ENCODE measurements around the gene GDI1. TPM values are rescaled to one million over a fixed set of nuclear protein-coding genes. Genes with fewer than 3 reads are reported as not detected.

GDI1 gene
- total and polyA plus RNA-seq, 2 experiments from 2014 or later, result 48.5 to 95.9 TPM

GRCh38 chrX:154457491-154458115, 20.6 kb downstream of the GDI1 start (continued):
- TF ChIP-seq CTCF (conservative IDR thresholded peaks at IDR 0.05; ENCODE audit: low read depth in 2 of 2), result no peak
- TF ChIP-seq JUNB (IDR thresholded peaks at IDR 0.05; ENCODE audit: unreplicated experiment), result no peak

- Histone ChIP-seq H2AFZ (no peak within 1 kb of the TSS), H3F3A (replicated peaks; ENCODE audit: low read depth) (no peaks in the 10 kb centered on the region), H3K36me3 (ENCODE audit: insufficient read depth) (no peaks in the 10 kb centered on the region), H3K27ac (ENCODE audit: low read depth) (no peak within 1 kb of the TSS), H4K20me1 (replicated peaks; ENCODE audit: insufficient read depth) (no peaks in the 10 kb centered on the region), H3K4me1 (ENCODE audit: insufficient read depth) (no peaks in the 10 kb centered on the region), H3K27me3 (ENCODE audit: insufficient read depth) (no peaks in the 10 kb centered on the region; the same call in 1 of the 2 replicates), H3K4me3 (peak within 1 kb of the TSS; percentile 59), H3K4me2 (peak within 1 kb of the TSS; percentile 76), H3K79me2 (replicated peaks; ENCODE audit: insufficient read depth) (no peaks in the 10 kb centered on the region), H3K9me2 (ENCODE audit: insufficient read depth) (no peaks in the 10 kb centered on the region)
- ATAC-seq (peak; percentile 44), DNase-seq (ENCODE audit: low spot score) (peak; percentile 46)
- Mint-ChIP-seq H3K4me3 (peak within 1 kb of the TSS; percentile 82), H3K27me3 (ENCODE audit: insufficient read depth, low read depth, poor library complexity) (peaks cover 6% of the 10 kb centered on the region), H3K36me3 (ENCODE audit: low read depth) (peaks cover 13% of the 10 kb centered on the region; the same call in 2 of the 3 replicates), H3K9me3 (no peaks in the 10 kb centered on the region), H3K27ac (no peak within 1 kb of the TSS; the same call in 1 of the 2 replicates), H3K4me1 (no peaks in the 10 kb centered on the region; the same call in 2 of the 3 replicates)
- TF ChIP-seq POLR2AphosphoS5 (IDR thresholded peaks at IDR 0.05; ENCODE audit: low read depth), result no peak
- no peak for TF ChIP-seq CTCF (conservative IDR thresholded peaks at IDR 0.05; ENCODE audit: low read depth in 2 of 2)
- no peak for TF ChIP-seq STAT1 (IDR thresholded peaks at IDR 0.05; ENCODE audit: unreplicated experiment)
- no peak for TF ChIP-seq ETS1 (IDR thresholded peaks at IDR 0.05)
- TF ChIP-seq CREB1 (CRISPR knock-in tag; IDR thresholded peaks at IDR 0.05; ENCODE audit: low read depth), result no peak
- no peak for TF ChIP-seq JUNB (IDR thresholded peaks at IDR 0.05; ENCODE audit: unreplicated experiment)
- no peak for TF ChIP-seq ZNF114 (CRISPR knock-in tag; IDR thresholded peaks at IDR 0.05)
- no peak for TF ChIP-seq EZH2 (IDR thresholded peaks at IDR 0.05; ENCODE audit: low read depth, unreplicated experiment)
- no peak for TF ChIP-seq EZH2phosphoT487 (IDR thresholded peaks at IDR 0.05; ENCODE audit: unreplicated experiment)
- no peak for TF ChIP-seq NANOG (IDR thresholded peaks at IDR 0.05; ENCODE audit: borderline replicate concordance)
- no peak for TF ChIP-seq REST (IDR thresholded peaks at IDR 0.05; ENCODE audit: unreplicated experiment)
Observed at GRCh38 chrX:154458116-154458953, 21.4 kb downstream of the GDI1 start, which contains the start of gene PLXNA3. Gene PLXNA3 (plus strand): TSS chrX:154458281. CDS start chrX:154460184, 1,903 bp downstream.
